SK-N-SH (cell line): ENCODE data around the gene C2orf92.
"Not testable (repeated sequence)": the region's sequence is repeated elsewhere in the genome, so short reads cannot be mapped to it uniquely, and the experiment has no call there.

Experiments used
- CTCF ChIP-seq: fragments of 200-600 bp; sonication (generic); IDR thresholded peaks from 2 replicates; pipeline ENCODE4 v1.6.1; 2017; ENCODE audit warnings: antibody characterized with exemption, mild to moderate bottlenecking, moderate library complexity
- JUND ChIP-seq: IDR thresholded peaks from 2 replicates; pipeline ENCODE4 v1.4.0; 2012
- MAX ChIP-seq: IDR thresholded peaks from 2 replicates; pipeline ENCODE4 v1.4.0; 2012; ENCODE audit warnings: low read depth
- MEF2A ChIP-seq: IDR thresholded peaks from 2 replicates; pipeline ENCODE4 v1.4.0; 2012; ENCODE audit warnings: low read depth, borderline replicate concordance
- USF1 ChIP-seq: IDR thresholded peaks from 2 replicates; pipeline ENCODE4 v1.4.0; 2012; ENCODE audit warnings: low read depth, borderline replicate concordance

- not testable (repeated sequence) for TF ChIP-seq CTCF, JUND, MAX, USF1, MEF2A
These were observed 49.0 kb upstream of the C2orf92 start for GRCh38 chr2:97620492-97620891.
